C1 segment of cervical spinal cord (tissue), 14 donors: Measurements from ENCODE around the gene ITGA2B.
"Not testable (repeated sequence)": the region's sequence is repeated elsewhere in the genome, so short reads cannot be mapped to it uniquely, and the experiment has no call there.

Source experiments
- DNase-seq, 14 donors: peaks; one replicate each; lab custom pipeline; 2025; lab: John Stamatoyannopoulos, UW

Gene ITGA2B

DNA sequence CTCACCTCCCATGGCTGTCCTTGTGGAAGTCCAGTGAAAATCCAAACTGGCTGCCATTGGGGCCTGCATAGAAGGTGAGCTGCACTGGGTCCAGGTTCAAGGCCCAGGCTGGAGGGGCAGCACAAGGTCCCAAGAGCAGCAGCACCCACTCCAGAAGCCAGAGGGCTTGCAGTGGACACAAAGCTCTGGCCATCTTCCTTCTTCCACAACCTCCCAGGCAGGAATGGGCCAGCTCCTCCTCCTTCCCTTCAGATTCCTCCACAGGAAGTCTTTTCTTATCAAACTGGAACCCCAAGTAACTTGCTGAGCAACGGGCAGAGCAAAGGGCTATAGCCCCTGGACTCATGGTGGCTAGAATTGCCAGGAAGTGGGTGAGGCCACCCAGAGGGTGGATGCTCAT lies at the start of gene ITGA2B:
Gene ITGA2B, minus strand, starts transcription at position 369 of the 400 bp plus-strand sequence. Its CDS starts 176 bp downstream, at position 193.
- DNase-seq, result no peak

DNA sequence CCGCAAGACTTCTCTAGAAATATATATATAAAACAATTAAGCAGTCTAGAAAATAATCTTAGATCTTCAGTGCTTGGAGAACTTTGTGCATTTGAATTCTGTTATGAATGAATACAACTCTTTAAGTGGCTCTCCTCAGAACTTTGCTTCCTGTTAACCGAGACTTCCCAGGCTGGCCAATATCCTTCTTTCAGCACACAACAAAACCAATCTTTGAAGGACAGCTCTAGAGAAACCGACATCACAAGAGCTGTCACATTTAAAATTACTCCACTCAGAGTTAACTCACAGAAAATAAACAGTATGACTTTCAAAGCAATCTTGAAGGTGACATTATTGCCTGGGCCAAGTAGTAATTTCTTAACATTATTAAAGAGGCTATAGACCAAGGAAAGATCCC lies 49.7 kb upstream of the ITGA2B start:
- DNase-seq, result peak in 1 of 14 donors; percentile 1

GRCh38 chr17:44438636-44439035 lies 49.2 kb upstream of the ITGA2B start:
- DNase-seq, result no peak

DNA sequence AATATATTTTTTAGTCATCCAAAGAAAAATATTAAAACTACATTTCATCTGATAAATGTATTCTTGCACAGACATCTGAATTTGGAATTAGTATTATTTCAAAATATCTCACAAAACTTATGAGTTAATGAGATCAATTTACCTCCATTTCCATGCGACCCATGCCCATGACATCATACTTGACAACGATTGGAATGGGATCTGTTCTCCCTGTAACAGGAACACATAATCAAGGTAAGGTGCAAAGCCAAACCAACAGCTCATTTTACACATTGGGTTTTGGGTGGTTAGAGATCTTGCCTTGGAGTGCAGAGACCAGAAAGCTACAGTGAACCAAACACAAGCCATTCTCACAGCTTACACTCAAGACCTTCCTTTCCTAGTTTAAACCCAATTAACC lies 46.9 kb upstream of the ITGA2B start:
- DNase-seq, result no peak

DNA sequence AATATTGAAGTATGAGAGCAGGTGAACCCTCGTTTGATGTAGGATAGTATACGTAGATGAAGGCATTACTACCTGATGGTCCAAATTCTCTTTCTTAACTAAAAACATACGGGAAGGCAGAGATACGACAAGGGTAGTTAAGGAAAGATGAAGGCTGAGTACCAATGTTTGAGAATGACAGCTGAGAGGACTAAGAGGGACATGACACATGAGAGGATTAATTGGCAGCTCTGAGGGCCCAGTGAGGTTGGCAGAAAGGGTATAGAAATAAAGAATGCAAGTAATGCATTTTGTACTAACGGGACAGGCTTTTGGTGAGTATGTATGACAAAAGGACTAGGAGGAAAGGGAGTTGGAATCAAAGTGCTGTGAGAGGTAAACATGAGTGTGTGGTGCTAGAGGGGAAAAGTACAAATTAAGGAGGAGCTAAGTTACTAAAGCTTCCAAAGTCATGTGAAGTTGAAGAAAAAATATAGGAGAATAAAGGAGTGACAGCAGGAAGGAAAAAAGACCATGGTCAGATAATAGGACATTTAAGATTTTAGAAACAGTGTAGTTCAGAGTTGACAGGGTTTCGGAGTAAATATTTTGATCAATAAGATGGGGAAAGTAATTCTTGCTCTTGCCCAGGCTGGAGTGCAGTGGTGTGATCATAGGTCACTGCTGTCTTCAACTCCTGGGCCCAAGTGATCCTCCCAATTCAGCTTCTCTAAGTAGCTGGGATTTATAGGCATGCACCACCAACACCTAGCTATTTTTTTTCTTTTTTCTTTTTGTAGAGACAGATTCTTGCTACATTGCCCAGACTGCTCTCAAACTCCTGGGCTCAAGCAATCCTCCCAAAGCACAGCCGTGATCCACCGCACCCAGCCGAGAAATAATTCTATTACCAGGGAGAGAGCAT lies 43.1 kb upstream of the ITGA2B start:
- DNase-seq, result no peak

GRCh38 chr17:44424828-44425461 lies 35.5 kb upstream of the ITGA2B start:
- no peak for DNase-seq

DNA sequence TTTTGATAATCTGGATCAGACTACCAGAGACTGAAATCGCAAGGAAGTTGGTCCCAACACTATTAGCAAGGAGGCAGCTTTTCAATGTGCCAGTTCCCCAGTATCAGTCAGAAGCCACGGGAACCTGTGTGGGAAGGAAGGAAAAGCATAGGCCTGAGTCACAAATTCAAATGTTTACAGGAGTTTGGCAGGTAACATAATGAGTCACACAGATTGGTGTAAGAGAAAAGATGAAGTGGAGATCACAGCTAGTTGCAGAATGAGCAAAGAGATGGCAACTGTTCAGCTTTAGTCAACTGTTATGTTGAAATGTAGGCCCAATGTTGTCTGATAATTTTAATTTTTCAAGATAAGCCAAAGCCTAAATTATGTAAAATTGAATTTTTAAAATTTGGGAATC lies 28.1 kb upstream of the ITGA2B start:
- no peak for DNase-seq

DNA sequence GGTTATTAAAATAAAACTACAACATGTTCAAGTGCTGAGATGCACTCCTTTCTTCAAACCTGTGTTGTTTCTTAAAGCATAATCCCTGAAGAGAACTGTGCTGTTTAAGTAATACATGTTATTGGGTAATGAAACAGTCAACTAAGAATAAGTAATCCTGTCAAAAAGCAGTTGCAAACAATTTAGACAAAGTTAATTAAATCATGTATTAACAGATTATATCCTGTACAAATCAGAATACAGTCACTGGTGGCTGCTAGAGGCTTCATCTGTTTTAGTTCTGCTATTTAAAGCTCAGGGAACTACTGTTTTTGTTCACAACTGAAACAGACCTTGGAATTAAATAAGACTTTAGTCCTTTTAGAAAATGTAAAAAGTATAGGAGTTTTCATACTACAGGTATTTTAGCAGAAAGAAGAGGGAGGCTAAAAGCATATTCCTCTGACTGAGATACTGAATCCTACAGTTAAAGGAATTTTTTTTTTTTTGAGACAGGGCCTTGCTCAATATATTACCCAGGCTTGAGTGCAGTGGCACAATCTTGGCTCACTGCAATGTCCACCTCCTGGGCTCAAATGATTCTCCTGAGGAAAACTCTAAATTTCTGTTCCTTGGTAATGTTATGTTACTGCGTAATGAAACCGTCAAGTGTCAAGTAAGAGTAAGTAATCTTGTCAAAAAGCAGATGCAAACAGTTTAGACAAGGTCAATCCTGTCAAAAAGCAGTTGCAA lies 27.3 kb upstream of the ITGA2B start:
- DNase-seq, result no peak

- no peak for DNase-seq
Observed at GRCh38 chr17:44414394-44415155, 25.1 kb upstream of the ITGA2B start.

- no peak for DNase-seq
Observed at GRCh38 chr17:44409309-44410028, 20.0 kb upstream of the ITGA2B start.

GRCh38 chr17:44408786-44409185 lies 19.3 kb upstream of the ITGA2B start:
- DNase-seq, result no peak

- no peak for DNase-seq
Observed at GRCh38 chr17:44402564-44403172, 13.2 kb upstream of the ITGA2B start.

DNA sequence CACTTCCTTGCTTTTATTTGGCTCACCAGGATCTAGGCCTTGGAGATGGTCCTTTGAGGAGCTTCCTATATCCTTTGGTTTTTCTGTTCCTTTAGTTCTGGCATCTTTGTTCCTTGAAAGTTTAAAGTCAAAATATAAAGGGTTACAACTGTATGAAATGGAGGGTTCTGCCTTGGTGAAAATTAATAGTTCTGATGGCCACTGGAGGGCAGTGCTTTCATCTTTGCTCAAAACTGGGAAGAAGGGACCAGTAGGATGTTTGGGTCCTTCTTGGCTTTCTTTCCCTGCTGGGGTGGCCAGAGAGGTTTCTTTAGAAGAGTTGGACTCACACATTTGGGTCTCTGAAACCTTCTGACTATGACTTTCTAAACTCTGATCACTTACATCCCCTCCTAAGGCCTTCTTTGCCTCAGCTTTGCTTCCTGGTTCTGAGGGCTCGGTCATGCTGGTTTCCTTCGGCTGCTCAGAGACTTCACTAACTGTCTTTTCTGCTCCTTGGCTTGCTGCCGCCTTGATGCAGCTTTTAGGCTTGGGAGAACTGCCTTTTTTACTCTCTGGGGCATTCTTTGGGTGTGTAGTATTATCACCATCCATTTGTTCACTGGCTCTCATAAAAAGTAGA lies 10.9 kb upstream of the ITGA2B start:
- no peak for DNase-seq

DNA sequence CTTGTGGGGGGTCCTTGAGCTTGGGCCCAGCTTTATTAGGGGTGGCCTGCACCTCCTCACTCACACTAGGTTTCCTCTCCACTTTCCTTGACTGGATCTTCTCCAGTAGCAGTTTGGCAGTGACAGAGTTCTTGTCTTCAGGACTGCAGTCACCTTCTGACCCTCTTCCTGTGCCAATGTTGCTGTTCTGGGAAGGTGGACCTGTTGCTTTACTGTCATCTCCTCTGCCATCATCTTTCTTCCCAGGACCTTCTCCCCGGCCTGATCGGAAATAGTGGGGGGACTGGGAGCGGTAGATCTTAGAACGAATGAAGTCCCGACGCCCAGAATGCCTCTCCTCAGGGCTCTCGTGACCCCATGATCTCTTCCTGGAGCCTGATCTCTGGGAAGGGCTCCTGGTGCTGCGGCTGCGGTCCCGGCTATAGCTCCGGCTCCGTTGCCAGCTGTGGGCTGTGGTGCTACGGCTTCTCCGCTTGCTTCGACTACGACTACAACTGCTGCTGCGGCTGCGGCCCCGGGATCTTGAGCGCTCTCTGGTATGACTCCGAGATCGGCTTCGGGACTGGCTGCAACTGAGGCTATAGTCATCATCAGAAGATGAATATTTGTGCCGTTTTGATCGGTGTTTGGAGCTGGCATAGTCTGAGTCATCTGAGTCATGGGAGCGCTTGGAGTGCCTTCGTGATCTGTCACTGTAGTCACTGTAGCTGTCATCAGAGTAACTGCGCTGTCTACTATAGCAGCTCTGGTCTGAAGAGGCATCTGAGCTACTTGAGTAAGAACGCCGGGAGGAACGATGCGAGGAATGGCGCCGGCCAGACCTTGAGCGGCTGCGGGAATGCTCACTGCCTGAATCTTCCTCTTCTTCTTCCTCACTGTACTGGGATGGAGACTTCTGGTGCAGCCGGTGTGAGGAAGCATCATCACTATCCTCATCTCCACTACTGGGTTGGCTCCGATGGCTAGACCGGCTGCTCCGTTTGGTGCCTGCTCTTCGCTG lies 9.5 kb upstream of the ITGA2B start:
- DNase-seq, result no peak

DNA sequence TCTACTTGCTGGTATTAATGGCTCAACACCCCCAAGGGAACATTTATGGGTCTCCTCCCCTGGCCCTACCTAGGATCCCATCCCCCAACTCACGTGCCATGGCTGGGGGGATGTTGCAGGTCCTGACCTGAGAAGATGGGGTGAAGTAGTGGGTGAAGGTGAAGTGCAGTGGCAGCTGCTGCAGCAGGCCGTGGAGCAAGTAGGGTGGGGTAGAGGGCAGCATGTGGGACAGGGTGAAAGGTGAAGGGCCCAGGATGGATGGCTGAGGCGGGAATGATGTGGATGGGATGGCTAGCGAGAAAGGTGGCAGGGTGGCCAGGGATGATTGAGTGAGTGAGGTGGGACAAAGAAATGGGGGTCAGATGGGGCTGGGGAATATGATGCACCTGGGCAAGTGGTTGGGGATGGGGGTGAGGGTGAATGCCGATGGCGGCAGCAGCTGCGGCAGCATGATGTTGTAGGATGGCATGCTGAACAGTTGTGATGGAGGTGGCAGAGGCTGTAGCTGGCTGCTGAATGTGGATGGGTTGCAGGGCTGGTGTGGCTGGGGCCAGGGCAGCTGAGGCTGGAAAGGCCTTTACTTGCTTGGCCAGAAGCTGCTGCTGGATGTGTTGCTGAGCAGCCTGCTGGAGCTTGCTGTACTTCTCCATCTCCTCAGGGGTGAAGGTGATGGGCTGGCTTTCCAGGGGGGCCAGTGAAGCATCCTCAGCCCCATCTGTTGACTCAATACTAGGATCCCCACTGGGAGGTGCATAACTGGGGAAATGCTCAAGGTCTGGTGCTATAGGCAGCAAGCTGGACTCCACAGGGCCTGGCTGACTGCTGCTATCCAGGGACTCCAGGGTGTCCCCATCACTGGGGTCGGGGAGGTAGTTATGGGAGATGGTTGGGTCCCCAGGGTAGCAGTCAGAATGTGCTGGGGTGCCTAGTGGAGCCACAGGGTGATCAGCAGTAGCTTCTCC lies 8.3 kb upstream of the ITGA2B start:
- DNase-seq, result no peak

DNA sequence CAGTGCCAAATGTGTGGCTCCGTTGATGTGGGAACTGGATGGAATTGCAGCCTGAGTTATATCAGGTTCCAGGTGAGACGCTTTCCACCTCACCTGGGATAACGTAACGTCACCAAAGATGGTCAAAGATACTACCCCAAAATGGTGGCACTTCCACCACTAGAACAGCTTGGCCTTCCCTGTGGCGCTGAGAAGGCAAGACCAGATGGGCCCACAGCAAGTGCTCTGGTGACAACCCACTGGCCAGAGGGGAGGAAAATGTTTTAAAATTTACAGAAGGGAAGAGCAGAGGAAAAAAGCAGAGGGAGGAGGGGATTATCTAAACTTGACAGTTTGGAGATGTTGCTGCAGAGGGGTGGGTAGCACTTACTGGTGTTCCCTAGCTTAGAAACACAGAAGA lies 7.5 kb upstream of the ITGA2B start:
- peak in 1 of 14 donors; percentile 32 for DNase-seq

DNA sequence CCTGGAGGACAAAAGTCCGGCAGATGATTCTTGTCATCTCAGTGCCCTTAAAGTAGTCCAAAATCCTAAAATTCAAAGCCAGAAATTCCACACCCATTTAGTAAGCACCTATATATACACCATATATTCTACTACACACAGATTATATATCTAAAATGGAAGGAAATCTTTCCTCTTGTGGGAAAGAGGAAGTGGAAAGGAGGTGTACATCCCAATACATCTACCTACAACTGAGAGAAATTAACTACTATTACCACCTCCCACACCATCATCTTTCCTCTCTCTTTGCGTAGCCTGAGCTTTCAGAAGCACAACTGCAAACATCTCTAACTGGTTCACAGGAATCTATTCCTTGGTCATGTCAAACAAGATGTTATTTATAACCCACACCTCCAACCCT lies 5.4 kb upstream of the ITGA2B start:
- DNase-seq, result no peak

- DNase-seq, result not testable (repeated sequence)
Observed at GRCh38 chr17:44394112-44394511, 4.7 kb upstream of the ITGA2B start.
